H1 (cell line): ENCODE data around the gene FOXF2. TPM values are rescaled to one million over a fixed set of nuclear protein-coding genes. Genes with fewer than 3 reads are reported as not detected.
A peak's percentile ranks its signal among the peaks of the same experiment; 100 is the strongest.

ENCODE experiments used
- CTCF ChIA-PET: fragments of 300-600 bp; sonication (Branson Sonifier 250); formaldehyde crosslinking; loops from one replicate; lab custom pipeline; 2021; ENCODE audit not compliant: partially characterized antibody; lab: Charles Lee
- POLR2A ChIA-PET: fragments of 300-600 bp; sonication (Branson Sonifier 250); formaldehyde crosslinking; loops from one replicate; lab custom pipeline; 2021; ENCODE audit warnings: inconsistent platforms; ENCODE audit not compliant: partially characterized antibody; lab: Charles Lee
- DNase-seq, 2 experiments: peaks; one replicate each; pipeline versions ENCODE4 v3.0.0 to v3.0.0-alpha.2; 2010 to 2022; ENCODE audit warnings: low spot score in 2 of 2, low read depth in 1 of 2, mixed read lengths in 1 of 2
- FAIRE-seq: peaks from 2 replicates; lab custom pipeline; 2011; peaks lifted over from hg19 to GRCh38; lab: Jason Lieb, UNC
- H2AFZ ChIP-seq: 2 replicates; pipeline ENCODE4 v1.8.1; 2012; ENCODE audit warnings: low read length, inconsistent platforms
- H2AK5ac ChIP-seq: 2 replicates; pipeline ENCODE4 v1.6.1; 2013; ENCODE audit warnings: low read depth, low read length
- H2BK120ac ChIP-seq: replicated peaks from 2 replicates; pipeline ENCODE3; 2013; ENCODE audit warnings: low read depth, low read length, inconsistent platforms
- H2BK12ac ChIP-seq: 2 replicates; pipeline ENCODE4 v1.6.1; 2013; ENCODE audit warnings: low read depth, low read length
- H2BK15ac ChIP-seq: 2 replicates; pipeline ENCODE4 v1.6.1; 2013; ENCODE audit warnings: low read length
- H2BK20ac ChIP-seq: 2 replicates; pipeline ENCODE4 v1.6.1; 2013; ENCODE audit warnings: low read length
- H2BK5ac ChIP-seq: 2 replicates; pipeline ENCODE4 v1.6.1; 2013; ENCODE audit warnings: low read depth, low read length
- H3K14ac ChIP-seq: 2 replicates; pipeline ENCODE4 v1.6.1; 2013; ENCODE audit warnings: inconsistent platforms; ENCODE audit not compliant: insufficient read length
- H3K18ac ChIP-seq: 2 replicates; pipeline ENCODE4 v1.6.1; 2013; ENCODE audit warnings: low read length; ENCODE audit errors: extremely low read depth
- H3K23ac ChIP-seq: 2 replicates; pipeline ENCODE4 v1.6.1; 2013; ENCODE audit warnings: inconsistent platforms; ENCODE audit not compliant: insufficient read length
- H3K23me2 ChIP-seq: 2 replicates; pipeline ENCODE4 v1.6.1; 2013; ENCODE audit warnings: low read depth, low read length
- H3K27ac ChIP-seq: 2 replicates; pipeline ENCODE4 v1.6.1; 2011; ENCODE audit warnings: low read depth, low read length, inconsistent platforms
- H3K27me3 ChIP-seq, 4 experiments: replicated peaks in 1 of 4; 1 replicate in 1 of 4; 2 replicates in 3 of 4; pipeline versions ENCODE4 v1.6.1 to v1.8.1; 2011 to 2013; ENCODE audit warnings: low read length in 3 of 4, mild to moderate bottlenecking in 3 of 4, inconsistent platforms in 2 of 4, mixed read lengths in 2 of 4, moderate library complexity in 1 of 4; ENCODE audit not compliant: control insufficient read depth in 3 of 4, insufficient read depth in 3 of 4; ENCODE audit errors: extremely low read depth in 1 of 4
- H3K36me3 ChIP-seq, 4 experiments: 2 replicates each; pipeline versions ENCODE4 v1.6.1 to v1.8.1; 2011 to 2013; ENCODE audit warnings: mild to moderate bottlenecking in 4 of 4, low read length in 3 of 4, moderate library complexity in 2 of 4, control low read depth in 1 of 4, inconsistent platforms in 1 of 4; ENCODE audit not compliant: insufficient read depth in 4 of 4, control insufficient read depth in 2 of 4
- H3K4ac ChIP-seq: replicated peaks from 2 replicates; pipeline ENCODE3; 2013; ENCODE audit warnings: low read length, low read depth, mixed read lengths, inconsistent platforms; ENCODE audit not compliant: insufficient read length
- H3K4me1 ChIP-seq, 4 experiments: replicated peaks in 1 of 4; 1 replicate in 1 of 4; 2 replicates in 3 of 4; pipeline versions ENCODE4 v1.6.1 to v1.8.1; 2011 to 2013; ENCODE audit warnings: low read length in 3 of 4, inconsistent platforms in 2 of 4, mixed read lengths in 1 of 4; ENCODE audit not compliant: insufficient read depth in 4 of 4, control insufficient read depth in 3 of 4
- H3K4me2 ChIP-seq, 2 experiments: 2 replicates each; pipeline versions ENCODE4 v1.6.1 to v1.8.1; 2011 to 2013; ENCODE audit warnings: low read depth in 2 of 2, low read length in 2 of 2, control low read depth in 1 of 2, inconsistent platforms in 1 of 2, mild to moderate bottlenecking in 1 of 2; ENCODE audit not compliant: insufficient read depth in 1 of 2
- H3K4me3 ChIP-seq, 4 experiments: fragments of 200-600, 300-600 bp in 1 of 4; sonication (generic), shearing (Covaris generic), sonication (Bioruptor Twin) in 1 of 4; 2 replicates each; pipeline versions ENCODE4 v1.5.1 to v1.8.1; 2011 to 2016; ENCODE audit warnings: low read length in 4 of 4, low read depth in 3 of 4, control low read depth in 2 of 4, inconsistent platforms in 2 of 4, mild to moderate bottlenecking in 2 of 4, mixed read lengths in 1 of 4, moderate library complexity in 1 of 4; ENCODE audit not compliant: insufficient read depth in 2 of 4; ENCODE audit errors: extremely low read depth in 1 of 4
- H3K56ac ChIP-seq: replicated peaks from 2 replicates; pipeline ENCODE3; 2013; ENCODE audit warnings: low read depth, mild to moderate bottlenecking, mixed read lengths, low read length, inconsistent platforms; ENCODE audit not compliant: insufficient read length
- H3K79me1 ChIP-seq: 2 replicates; pipeline ENCODE4 v1.6.1; 2013; ENCODE audit warnings: low read depth, low read length, control low read depth
- H3K79me2 ChIP-seq, 2 experiments: 2 replicates each; pipeline versions ENCODE4 v1.6.1 to v1.8.1; 2012 to 2013; ENCODE audit warnings: low read length in 2 of 2, mild to moderate bottlenecking in 2 of 2, inconsistent platforms in 1 of 2; ENCODE audit not compliant: insufficient read depth in 2 of 2, control insufficient read depth in 1 of 2
- H3K9ac ChIP-seq, 4 experiments: replicated peaks in 1 of 4; 1 replicate in 1 of 4; 2 replicates in 3 of 4; pipeline versions ENCODE4 v1.6.1 to v1.8.1; 2011 to 2013; ENCODE audit warnings: low read depth in 3 of 4, low read length in 3 of 4, control low read depth in 2 of 4, mild to moderate bottlenecking in 2 of 4, moderate library complexity in 2 of 4, inconsistent platforms in 1 of 4; ENCODE audit errors: extremely low read depth in 1 of 4
- H3K9me3 ChIP-seq, 2 experiments: 2 replicates each; pipeline versions ENCODE4 v1.6.1 to v1.8.1; 2012 to 2013; ENCODE audit warnings: mild to moderate bottlenecking in 2 of 2, moderate library complexity in 2 of 2, control low read depth in 1 of 2, inconsistent platforms in 1 of 2, low read depth in 1 of 2, low read length in 1 of 2, mixed read lengths in 1 of 2; ENCODE audit not compliant: insufficient read depth in 2 of 2
- H4K20me1 ChIP-seq, 2 experiments: replicated peaks in 1 of 2; 2 replicates each; pipeline versions ENCODE3 to v1.8.1; 2011 to 2013; ENCODE audit warnings: inconsistent platforms in 2 of 2, low read length in 2 of 2, mild to moderate bottlenecking in 1 of 2; ENCODE audit not compliant: insufficient read depth in 2 of 2, control insufficient read depth in 1 of 2
- H4K5ac ChIP-seq: 2 replicates; pipeline ENCODE4 v1.6.1; 2013; ENCODE audit warnings: low read length, low read depth, mixed read lengths, inconsistent platforms; ENCODE audit not compliant: insufficient read length
- H4K8ac ChIP-seq: 2 replicates; pipeline ENCODE4 v1.8.0; 2013; ENCODE audit warnings: mild to moderate bottlenecking, moderate library complexity, low read length, inconsistent platforms; ENCODE audit not compliant: insufficient read depth; ENCODE audit errors: extremely low read depth
- H4K91ac ChIP-seq: replicated peaks from 2 replicates; pipeline ENCODE3; 2013; ENCODE audit warnings: low read length, mixed read lengths, inconsistent platforms; ENCODE audit not compliant: insufficient read length
- CBX8 ChIP-seq: fragments of 300-800, 300-1000 bp; sonication (generic); IDR thresholded peaks from 2 replicates; pipeline ENCODE4 v1.7.1; 2016; ENCODE audit warnings: low read depth, low read length, borderline replicate concordance
- CHD1 ChIP-seq: IDR thresholded peaks from 2 replicates; pipeline ENCODE4 v1.6.1; 2012; ENCODE audit warnings: low read depth, low read length, improper control_type of control experiment
- EZH2 ChIP-seq: fragments of 200-600 bp; sonication (generic); IDR thresholded peaks from 2 replicates; pipeline ENCODE4 v1.7.1; 2012; ENCODE audit warnings: low read depth, mild to moderate bottlenecking, moderate library complexity, low read length, inconsistent platforms; ENCODE audit not compliant: severe bottlenecking
- KDM1A ChIP-seq: fragments of 200-600, 300-600 bp; sonication (generic); IDR thresholded peaks from 2 replicates; pipeline ENCODE4 v1.7.1; 2016; ENCODE audit warnings: mild to moderate bottlenecking, low read length, borderline replicate concordance
- RNF2 ChIP-seq: fragments of 200-900, 300-1000 bp; sonication (generic); IDR thresholded peaks from 2 replicates; pipeline ENCODE4 v1.7.1; 2016; ENCODE audit warnings: borderline replicate concordance, low read depth, mild to moderate bottlenecking, antibody characterized with exemption, low read length; ENCODE audit not compliant: poor library complexity, severe bottlenecking; ENCODE audit errors: missing control alignments
- SUZ12 ChIP-seq: fragments of 200-600 bp; sonication (generic); IDR thresholded peaks from 2 replicates; pipeline ENCODE4 v1.6.1; 2012; ENCODE audit warnings: mild to moderate bottlenecking, inconsistent platforms, low read length, moderate library complexity, mixed read lengths
- WGBS, 2 experiments: shearing (Covaris generic) in 1 of 2; methylation state at CpG; one replicate each; pipeline versions ENCODE4 v1.1.6 to v1.1.7; 2013 to 2015; ENCODE audit warnings: low lambda C conversion rate in 2 of 2, mixed read lengths in 2 of 2, inconsistent platforms in 1 of 2, low coverage in 1 of 2, missing lambda C conversion rate in 1 of 2; ENCODE audit not compliant: insufficient replicate concordance in 2 of 2, insufficient coverage in 1 of 2, insufficient read length in 1 of 2; ENCODE audit errors: extremely low coverage in 1 of 2, missing lambda C conversion rate in 1 of 2; 5-methylcytosine and 5-hydroxymethylcytosine counted together
- polyA plus RNA-seq, 7 experiments: library from polyadenylated mRNA; depleted of rRNA in 3 of 7; stranded (reverse) in 5 of 7; unstranded in 2 of 7; fragments of >200 nt in 5 of 7; fragments of 200-250 nt in 2 of 7; gene quantifications; 1 replicate in 5 of 7; 2 replicates in 1 of 7; 4 replicates in 1 of 7; pipeline versions ENCODE4 v1.2.1 to v1.2.3, GENCODE V29; 2011 to 2013; ENCODE audit warnings: missing spikeins in 2 of 7, mixed read lengths in 2 of 7
- total RNA-seq: library from RNA; stranded (reverse); fragmentation: NEBNext Ultra II Directional; extraction: Animal tissue kit (Norgen Biotek cat#: 25700); gene quantifications from 2 replicates; pipeline ENCODE4 v1.2.1, GENCODE V29; 2021

Gene FOXF2
- total and polyA plus RNA-seq, 2 of the 8 experiments (the other 6 are each of a cell fraction or from before 2014, with no cell fraction given): 0.05 TPM; not detected in 1

GRCh38 chr6:1384549-1385128 is 4.7 kb upstream of the FOXF2 start:
- peak overlapping the region; percentile 68; the same call in 1 of the 2 replicates for H2BK12ac ChIP-seq
- H2BK5ac ChIP-seq: no peak overlapping the region
- H3K4ac ChIP-seq: no peak overlapping the region
- peak overlapping the region; percentile 59 to 73 for H3K4me2 ChIP-seq
- DNase-seq (no peak), FAIRE-seq (no peak)
- H3K56ac ChIP-seq: no peak overlapping the region
- H3K4me1 ChIP-seq: peaks cover 0 to 37% (median 15%) of the 10 kb centered on the region in 4 experiments; a peak in 6 of 7 replicates
- H3K79me2 ChIP-seq: no peaks in the 10 kb centered on the region
- peaks cover 7% of the 10 kb centered on the region; the same call in 1 of the 2 replicates for H3K23me2 ChIP-seq
- H4K5ac ChIP-seq: no peak overlapping the region
- H3K18ac ChIP-seq: peak overlapping the region; percentile 48
- ChIA-PET POLR2A (interaction anchor here (1.2 kb wide), 1 partner anchor 8 kb away, joined by 6 read pairs; no protein-coding TSS in a partner anchor), CTCF (interaction anchor here (0.9 to 1.0 kb wide), 2 partner anchors 18 to 74 kb away, joined by 3 read pairs; no protein-coding TSS in a partner anchor)
- H2BK20ac ChIP-seq: 0 out of 2 replicates have a peak overlapping the region, but pooled peaks have one; percentile 80
- no peak overlapping the region for H4K8ac ChIP-seq
- no peaks in the 10 kb centered on the region for H3K9me3 ChIP-seq
- H3K23ac ChIP-seq: no peak overlapping the region
- peak; percentile 91 for TF ChIP-seq SUZ12
- TF ChIP-seq EZH2: peak; percentile 99
- TF ChIP-seq CBX8: peak; percentile 60; the same call in 1 of the 2 replicates
- peak; percentile 21 for TF ChIP-seq RNF2
- no peak for TF ChIP-seq KDM1A
- TF ChIP-seq CHD1: no peak
- no peak overlapping the region for H3K14ac ChIP-seq
- no peak overlapping the region for H2BK15ac ChIP-seq
- H4K91ac ChIP-seq: no peak overlapping the region
- no peak overlapping the region for H2AFZ ChIP-seq
- H3K36me3 ChIP-seq: no peaks in the 10 kb centered on the region; a peak in 1 of 8 replicates
- H3K27ac ChIP-seq: no peak overlapping the region
- H3K27me3 ChIP-seq: peaks cover 91 to 100% (median 96%) of the 10 kb centered on the region in 4 experiments
- no peak overlapping the region for H2BK120ac ChIP-seq
- H3K9ac ChIP-seq: no peak overlapping the region
- WGBS, 2 experiments: 5% methylated on average over 26 of the region's 34 CpGs; no CpG with 5 or more reads in 1 of the 2 experiments
- H3K79me1 ChIP-seq: no peaks in the 10 kb centered on the region
- H4K20me1 ChIP-seq: peaks cover 13 to 34% of the 10 kb centered on the region in 2 experiments
- 0 out of 2 replicates have a peak overlapping the region, but pooled peaks have one; percentile 53 for H2AK5ac ChIP-seq
- peak overlapping the region in 1 of 4 experiments; percentile 63; a peak in 2 of 8 replicates for H3K4me3 ChIP-seq
